IPS-NIHi7 (cell line): Measurements from ENCODE around the gene PPM1B.
"Not testable (repeated sequence)": the region's sequence is repeated elsewhere in the genome, so short reads cannot be mapped to it uniquely, and the experiment has no call there.

Experiments used
- DNase-seq: peaks from one replicate; pipeline ENCODE4 v3.0.0; 2012; ENCODE audit warnings: mixed read lengths; ENCODE audit errors: extremely low spot score

The PPM1B gene

GRCh38 chr2:44250376-44250775, 81.7 kb downstream of the PPM1B start:
- no peak for DNase-seq

GRCh38 chr2:44254023-44254422, 85.3 kb downstream of the PPM1B start:
- DNase-seq: no peak

- DNase-seq: not testable (repeated sequence)
Measured at GRCh38 chr2:44255704-44256103, 87.0 kb downstream of the PPM1B start.

GRCh38 chr2:44257802-44258201, 89.1 kb downstream of the PPM1B start:
- not testable (repeated sequence) for DNase-seq

- no peak for DNase-seq
Measured at GRCh38 chr2:44267269-44267795, 98.7 kb downstream of the PPM1B start.

- DNase-seq: no peak
Measured at GRCh38 chr2:44267796-44268648, 99.3 kb downstream of the PPM1B start.

GRCh38 chr2:44269831-44270230, 101.2 kb downstream of the PPM1B start:
- no peak for DNase-seq

GRCh38 chr2:44271296-44271695, 102.6 kb downstream of the PPM1B start:
- DNase-seq: no peak

GRCh38 chr2:44273076-44273475, 104.4 kb downstream of the PPM1B start:
- DNase-seq: no peak

GRCh38 chr2:44273596-44273995, 104.9 kb downstream of the PPM1B start:
- DNase-seq: no peak

- DNase-seq: no peak
Measured at GRCh38 chr2:44275927-44276303, 107.2 kb downstream of the PPM1B start.

- DNase-seq: no peak
Measured at GRCh38 chr2:44277541-44277940, 108.9 kb downstream of the PPM1B start.

- DNase-seq: no peak
Measured at GRCh38 chr2:44280869-44281268, 112.2 kb downstream of the PPM1B start.
